Right lobe of liver (tissue), 6 donors: ENCODE data around the gene GLYR1. TPM values are rescaled to one million over a fixed set of nuclear protein-coding genes. Genes with fewer than 3 reads are reported as not detected.

Experiments
- ATAC-seq, 4 donors: fragments of 200-7000 bp; cut with Tn5 transposase; one replicate each; pipeline ENCODE4 v1.9.1; 2020; ENCODE audit warnings: mild to moderate bottlenecking in 4 of 4, moderate library complexity in 4 of 4
- DNase-seq, 3 donors: peaks; one replicate each; pipeline ENCODE4 v3.0.0-alpha.2; 2020
- H3K27ac ChIP-seq, 3 donors: fragments of 200-600 bp; one replicate each; pipeline ENCODE4 v1.8.0; 2022
- H3K27me3 ChIP-seq, 2 donors: fragments of 200-600 bp; one replicate each; pipeline ENCODE4 v1.8.0; 2022
- H3K36me3 ChIP-seq, 4 donors: fragments of 200-600 bp; sonication (generic) in 1 of 4; one replicate each; pipeline versions ENCODE4 v1.5.1 to v1.8.0; 2017 to 2022; ENCODE audit warnings: control low read depth in 1 of 4
- H3K4me1 ChIP-seq, 4 donors: fragments of 200-600 bp; sonication (generic) in 1 of 4; one replicate each; pipeline versions ENCODE4 v1.5.1 to v1.8.0; 2017 to 2022; ENCODE audit warnings: control low read depth in 1 of 4
- H3K4me3 ChIP-seq, 3 donors: fragments of 200-600 bp; one replicate each; pipeline ENCODE4 v1.8.0; 2022
- H3K9me3 ChIP-seq, 4 donors: fragments of 200-600 bp; sonication (generic) in 1 of 4; one replicate each; pipeline versions ENCODE4 v1.5.1 to v1.8.0; 2017 to 2022; ENCODE audit warnings: control low read depth in 1 of 4
- POLR2A ChIP-seq: fragments of 450-650 bp; IDR thresholded peaks from one replicate; pipeline ENCODE4 v1.6.1; 2017; ENCODE audit warnings: antibody characterized with exemption, mild to moderate bottlenecking
- WGBS: methylation state at CpG from one replicate; pipeline ENCODE4 v1.1.6; 2018; ENCODE audit warnings: low coverage, low lambda C conversion rate; ENCODE audit not compliant: insufficient coverage; ENCODE audit errors: missing lambda C conversion rate; 5-methylcytosine and 5-hydroxymethylcytosine counted together
- intact Hi-C, 2 donors: fragments of 100-400 bp; cut with DNase I; formaldehyde crosslinking; loops; one replicate each; pipeline versions ENCODE4 v1.11.2 to v1.14.1; 2022
- total RNA-seq, 6 experiments: library from RNA; depleted of rRNA in 2 of 6; stranded (reverse); fragments of >200 nt in 2 of 6; fragmentation: NEBNext Ultra II Directional in 3 of 6; extraction: Animal tissue kit (Norgen Biotek cat#: 25700) in 3 of 6; gene quantifications; one replicate each; pipeline versions ENCODE4 v1.1.0 to v1.2.4, GENCODE V29; 2016 to 2023
- TF ChIP-seq, protein P1 (sequence below), 4 donors: fragments of 200-600 bp in 3 of 4; fragments of 450-650 bp in 1 of 4; IDR thresholded peaks; one replicate each; pipeline versions ENCODE4 v1.5.1 to v1.8.0; 2016 to 2022; ENCODE audit warnings: antibody characterized with exemption in 4 of 4, mild to moderate bottlenecking in 2 of 4
- donor health status: DM: no; HTN: yes; CAD: no.
- donor health status: DM: no; HTN: no; CAD: no.
- donor health status: DM: no; HTN: no; CAD: no.
- donor health status: DM: no; HTN: yes; CAD: no.
- donor health status: DM: no; HTN: yes; CAD: no.

Gene GLYR1
- total RNA-seq, 6 experiments from 2014 or later, result 33.1 to 55.2 (median 51.2) TPM

DNA sequence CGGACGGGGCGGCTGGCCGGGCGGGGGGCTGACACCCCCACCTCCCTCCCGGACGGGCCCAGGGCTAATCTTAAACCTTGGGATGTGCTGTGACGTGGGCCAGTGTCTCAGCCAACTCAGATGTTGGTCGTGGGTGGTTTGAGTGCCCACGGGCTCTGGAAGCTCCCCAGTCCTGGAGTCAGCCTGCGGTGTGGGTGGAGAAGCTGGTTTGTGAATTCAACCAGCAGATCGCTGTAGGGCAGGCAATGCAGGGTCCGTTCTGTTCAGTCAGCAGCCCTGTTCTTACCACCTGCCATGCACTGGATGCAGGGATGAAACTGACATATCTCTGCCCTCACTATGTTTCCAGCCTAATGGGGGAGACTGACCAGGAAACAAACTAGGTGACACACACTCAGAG lies 72.1 kb downstream of the GLYR1 start:
- H3K4me3 ChIP-seq, result no peak overlapping the region
- no peaks in the 10 kb centered on the region for H3K27me3 ChIP-seq
- H3K27ac ChIP-seq, result no peak overlapping the region
- intact Hi-C loops, result no loop called here
- no peaks in the 10 kb centered on the region for H3K9me3 ChIP-seq
- H3K36me3 ChIP-seq, result no peaks in the 10 kb centered on the region
- DNase-seq (no peak), ATAC-seq (no peak)
- WGBS, result no CpG with 5 or more reads among the region's 13 CpGs
- no peaks in the 10 kb centered on the region for H3K4me1 ChIP-seq
- TF ChIP-seq, protein P1, sequence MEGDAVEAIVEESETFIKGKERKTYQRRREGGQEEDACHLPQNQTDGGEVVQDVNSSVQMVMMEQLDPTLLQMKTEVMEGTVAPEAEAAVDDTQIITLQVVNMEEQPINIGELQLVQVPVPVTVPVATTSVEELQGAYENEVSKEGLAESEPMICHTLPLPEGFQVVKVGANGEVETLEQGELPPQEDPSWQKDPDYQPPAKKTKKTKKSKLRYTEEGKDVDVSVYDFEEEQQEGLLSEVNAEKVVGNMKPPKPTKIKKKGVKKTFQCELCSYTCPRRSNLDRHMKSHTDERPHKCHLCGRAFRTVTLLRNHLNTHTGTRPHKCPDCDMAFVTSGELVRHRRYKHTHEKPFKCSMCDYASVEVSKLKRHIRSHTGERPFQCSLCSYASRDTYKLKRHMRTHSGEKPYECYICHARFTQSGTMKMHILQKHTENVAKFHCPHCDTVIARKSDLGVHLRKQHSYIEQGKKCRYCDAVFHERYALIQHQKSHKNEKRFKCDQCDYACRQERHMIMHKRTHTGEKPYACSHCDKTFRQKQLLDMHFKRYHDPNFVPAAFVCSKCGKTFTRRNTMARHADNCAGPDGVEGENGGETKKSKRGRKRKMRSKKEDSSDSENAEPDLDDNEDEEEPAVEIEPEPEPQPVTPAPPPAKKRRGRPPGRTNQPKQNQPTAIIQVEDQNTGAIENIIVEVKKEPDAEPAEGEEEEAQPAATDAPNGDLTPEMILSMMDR (IDR thresholded peaks at IDR 0.05), result no peak
- TF ChIP-seq POLR2A, result no peak

DNA sequence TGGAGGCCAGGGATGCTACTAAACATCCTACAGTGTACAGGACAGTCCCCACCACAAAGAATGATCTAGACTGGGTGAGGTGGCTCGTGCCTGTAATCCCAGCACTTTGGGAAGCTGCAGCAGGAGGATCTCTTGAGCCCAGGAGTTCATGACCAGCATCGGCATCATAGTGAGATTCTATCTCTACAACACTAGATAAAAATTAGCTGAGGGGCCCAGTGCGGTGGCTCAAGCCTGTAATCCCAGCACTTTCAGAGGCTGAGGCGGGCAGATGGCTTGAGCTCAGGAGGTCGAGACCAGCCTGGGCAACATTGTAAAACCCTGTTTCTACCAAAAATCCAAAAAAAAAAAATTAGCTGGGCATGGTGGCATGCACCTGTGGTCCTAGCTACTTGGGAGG lies 74.7 kb downstream of the GLYR1 start:
- Histone ChIP-seq H3K36me3 (no peaks in the 10 kb centered on the region), H3K27me3 (no peaks in the 10 kb centered on the region), H3K4me3 (no peak overlapping the region), H3K4me1 (peaks cover 0 to 8% (median 4%) of the 10 kb centered on the region in 4 donors), H3K9me3 (no peaks in the 10 kb centered on the region), H3K27ac (no peak overlapping the region)
- TF ChIP-seq POLR2A, result no peak
- TF ChIP-seq, protein P1 (IDR thresholded peaks at IDR 0.05), result no peak
- DNase-seq (no peak), ATAC-seq (no peak)
- intact Hi-C loops, result no loop called here
- WGBS, result 91% methylated on average over 5 of the region's 5 CpGs

DNA sequence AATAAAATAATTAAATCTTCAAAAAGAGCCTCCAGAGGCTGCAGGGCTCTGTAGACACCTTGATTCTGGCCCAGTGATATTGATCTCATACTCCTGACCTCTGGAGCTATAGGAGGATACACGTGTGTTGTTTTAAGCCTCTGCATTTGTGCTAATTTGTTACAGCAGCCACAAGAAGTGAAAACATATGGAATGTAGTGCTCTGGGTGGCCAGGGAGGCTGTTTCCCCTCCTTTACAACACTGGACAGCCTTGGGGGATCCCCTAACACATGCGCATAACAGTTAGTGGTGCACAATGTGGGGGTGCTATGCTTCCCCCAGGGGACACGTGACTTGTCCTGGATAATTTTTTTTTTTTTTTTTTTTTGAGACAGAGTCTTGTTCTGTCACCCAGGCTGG lies 75.4 kb downstream of the GLYR1 start:
- Histone ChIP-seq H3K36me3 (no peaks in the 10 kb centered on the region), H3K9me3 (no peaks in the 10 kb centered on the region), H3K4me1 (peaks cover 0 to 9% (median 4%) of the 10 kb centered on the region in 4 donors), H3K27ac (no peak overlapping the region), H3K4me3 (no peak overlapping the region), H3K27me3 (no peaks in the 10 kb centered on the region)
- TF ChIP-seq, protein P1 (IDR thresholded peaks at IDR 0.05), result no peak
- no peak for TF ChIP-seq POLR2A
- ATAC-seq (no peak), DNase-seq (no peak)
- intact Hi-C loops, result no loop called here
- WGBS, result 66% methylated on average over 3 of the region's 3 CpGs

DNA sequence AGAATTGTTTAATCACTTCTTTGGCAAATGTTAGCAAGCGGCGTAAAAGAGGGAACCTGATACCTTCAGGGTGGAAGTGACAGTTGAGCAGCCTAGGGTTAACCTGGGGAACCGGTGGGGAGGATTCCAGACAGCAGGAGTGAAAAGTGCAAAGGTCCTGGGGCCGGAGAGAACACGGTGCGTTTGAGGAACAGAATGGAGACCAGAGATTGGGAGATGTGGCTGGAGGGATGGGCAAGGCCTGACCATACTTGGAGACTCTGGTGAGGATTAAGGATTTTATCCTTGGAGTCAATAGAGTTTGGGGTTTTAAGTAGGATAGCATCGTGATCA lies 77.8 kb downstream of the GLYR1 start:
- DNase-seq, result no peak
- H3K27ac ChIP-seq, result peak overlapping the region in 1 of 3 donors; percentile 48
- intact Hi-C loops, result no loop called here
- peak overlapping the region; percentile 97 to 99 (median 98) for H3K4me3 ChIP-seq
- peaks cover 0 to 18% (median 4%) of the 10 kb centered on the region in 4 donors for H3K4me1 ChIP-seq
- H3K9me3 ChIP-seq, result no peaks in the 10 kb centered on the region
- H3K36me3 ChIP-seq, result peaks cover 0 to under 1% (median 0%) of the 10 kb centered on the region in 4 donors
- 46% methylated on average over 7 of the region's 7 CpGs for WGBS
- TF ChIP-seq, protein P1 (IDR thresholded peaks at IDR 0.05), result no peak
- no peak for TF ChIP-seq POLR2A
- no peaks in the 10 kb centered on the region for H3K27me3 ChIP-seq
- no peak for ATAC-seq
